K562 (cell line): ENCODE measurements around the gene ZNF362.

Experiments used
- ARHGAP35 ChIP-seq: fragments of 450-650 bp; IDR thresholded peaks from 2 replicates; pipeline ENCODE4 v1.6.1; 2018; ENCODE audit not compliant: partially characterized antibody
- ARID3B ChIP-seq: fragments of 250-450 bp; sonication (Bioruptor Pico); IDR thresholded peaks from 2 replicates; pipeline ENCODE4 v1.4.0; 2020; ENCODE audit warnings: borderline replicate concordance
- CUX1 ChIP-seq: fragments of 200-800 bp; sonication (Bioruptor generic); IDR thresholded peaks from 2 replicates; pipeline ENCODE4 v1.6.1; 2016; ENCODE audit warnings: missing genetic modification characterization, missing compliant biosample characterization
- EZH2 ChIP-seq: IDR thresholded peaks from 2 replicates; pipeline ENCODE4 v1.6.1; 2012; ENCODE audit warnings: low read depth, mild to moderate bottlenecking, inconsistent platforms, low read length, borderline replicate concordance
- MAFK ChIP-seq: IDR thresholded peaks from 2 replicates; pipeline ENCODE4 v1.6.1; 2011; ENCODE audit warnings: low read length, improper control_type of control experiment
- POLR2A ChIP-seq: fragments of 450-650 bp; conservative IDR thresholded peaks from 2 replicates; pipeline ENCODE4 v1.6.1; 2016
- USF2 ChIP-seq: sonication (generic); formaldehyde crosslinking; IDR thresholded peaks from 2 replicates; pipeline ENCODE4 v1.5.0; 2020; ENCODE audit warnings: missing genetic modification reagents

GRCh38 chr1:33254491-33254890 lies 1.8 kb upstream of the ZNF362 start:
- TF ChIP-seq USF2 (CRISPR knock-in tag), result no peak
- no peak for TF ChIP-seq MAFK
- TF ChIP-seq EZH2, result no peak
- TF ChIP-seq ARHGAP35, result no peak
- TF ChIP-seq CUX1 (CRISPR knock-in tag), result no peak
- TF ChIP-seq ARID3B (CRISPR knock-in tag), result no peak
- TF ChIP-seq POLR2A, result no peak
